GM20431 (cell line): ENCODE results near the gene HM13.
"Not testable (repeated sequence)": the region's sequence is repeated elsewhere in the genome, so short reads cannot be mapped to it uniquely, and the experiment has no call there.

Experiments
- in situ Hi-C: fragments of 300-500 bp; cut with MseI, MboI; formaldehyde crosslinking; loops from one replicate; pipeline ENCODE4 v1.15.0; 2020; ENCODE audit warnings: low sequenced_read_pairs; ENCODE audit not compliant: unreplicated experiment

The HM13 gene

DNA sequence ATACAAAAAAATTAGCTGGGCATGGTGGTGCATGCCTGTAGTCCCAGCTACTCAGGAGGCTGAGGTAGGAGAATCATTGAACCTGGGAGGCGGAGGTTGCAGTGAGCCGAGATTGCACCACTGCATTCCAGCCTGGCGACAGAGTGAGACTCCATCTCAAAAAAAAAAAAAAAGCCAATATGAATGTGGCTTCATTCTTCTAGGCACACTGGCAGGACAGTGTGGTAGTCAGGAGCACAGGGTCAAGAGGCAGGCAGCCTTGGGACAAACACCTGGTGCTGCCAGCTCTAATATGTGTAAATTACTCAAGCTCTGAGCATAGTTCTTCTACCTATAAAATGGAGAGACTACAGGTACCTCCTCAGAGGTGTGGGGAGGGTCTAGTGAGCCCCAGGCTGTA lies 25.4 kb downstream of the HM13 start:
- in situ Hi-C loops = not testable (repeated sequence)

DNA sequence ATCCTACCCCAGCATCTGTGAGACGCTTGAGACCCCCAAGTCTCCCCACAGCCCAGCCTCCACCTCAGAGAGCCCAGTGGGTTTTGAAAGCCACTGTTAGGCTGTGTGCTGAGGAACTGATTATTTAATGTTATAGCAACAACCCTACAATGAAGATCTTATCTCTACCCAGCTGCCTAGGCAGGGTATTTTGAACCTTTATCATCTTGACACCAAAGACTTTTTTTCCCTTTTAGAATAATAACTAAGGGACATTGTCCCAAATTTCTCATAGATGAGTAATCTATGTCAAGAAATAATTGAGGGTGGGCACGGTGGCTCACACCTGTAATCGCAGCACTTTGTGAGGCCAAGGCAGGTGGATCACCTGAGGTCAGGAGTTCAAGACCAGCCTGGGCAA lies 26.2 kb downstream of the HM13 start:
- in situ Hi-C loops = no loop called here

DNA sequence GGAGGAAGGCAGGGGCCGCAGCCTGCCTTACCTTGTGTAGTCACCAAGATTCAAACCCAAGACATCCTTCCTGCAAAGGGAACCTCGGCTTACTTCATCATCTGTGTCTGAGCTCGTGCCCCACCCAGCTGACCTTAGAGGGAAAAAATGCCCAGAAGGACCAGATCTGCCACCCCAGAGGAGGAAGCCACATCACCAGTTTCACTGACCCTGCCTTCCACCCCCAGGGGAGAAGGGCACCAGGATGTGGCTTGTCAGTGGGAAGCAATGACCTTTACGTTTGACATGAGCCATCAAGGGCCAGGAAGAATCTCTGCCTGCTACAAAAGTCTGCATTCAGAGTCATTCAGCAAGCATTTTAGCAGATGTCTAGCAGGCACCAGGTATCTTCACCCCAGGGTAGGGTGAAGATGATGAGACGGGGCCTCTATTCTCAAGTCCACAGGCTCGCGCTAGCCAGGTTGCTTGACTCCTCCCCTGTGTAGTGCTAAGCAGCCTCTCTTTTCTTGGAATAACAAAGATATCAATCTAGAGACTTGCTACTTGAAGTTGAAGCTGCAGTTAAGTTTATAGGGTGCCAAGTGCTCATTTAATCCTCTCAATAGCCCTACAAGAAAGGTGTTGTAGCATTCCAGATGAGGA lies 28.1 kb downstream of the HM13 start:
- in situ Hi-C loops = no loop called here

DNA sequence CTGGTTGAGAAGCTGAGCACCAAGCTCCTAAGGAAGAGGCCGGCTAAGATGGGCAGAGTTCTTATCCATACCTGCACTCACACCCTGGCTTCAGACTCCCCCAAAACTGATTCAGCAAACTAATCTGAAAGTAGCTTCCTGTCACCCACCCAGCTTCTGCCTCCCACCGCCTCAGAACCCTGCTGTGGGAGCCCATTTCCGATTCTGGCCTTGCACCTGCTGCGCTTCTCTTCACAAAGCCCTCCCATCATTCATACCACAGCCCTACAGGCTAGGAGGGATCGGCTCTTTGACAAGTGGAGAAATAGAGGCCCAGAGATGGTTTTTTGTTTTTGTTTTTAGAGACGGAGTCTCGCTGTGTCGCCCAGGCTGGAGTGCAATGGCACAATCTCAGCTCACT lies 28.7 kb downstream of the HM13 start:
- in situ Hi-C loops = no loop called here

DNA sequence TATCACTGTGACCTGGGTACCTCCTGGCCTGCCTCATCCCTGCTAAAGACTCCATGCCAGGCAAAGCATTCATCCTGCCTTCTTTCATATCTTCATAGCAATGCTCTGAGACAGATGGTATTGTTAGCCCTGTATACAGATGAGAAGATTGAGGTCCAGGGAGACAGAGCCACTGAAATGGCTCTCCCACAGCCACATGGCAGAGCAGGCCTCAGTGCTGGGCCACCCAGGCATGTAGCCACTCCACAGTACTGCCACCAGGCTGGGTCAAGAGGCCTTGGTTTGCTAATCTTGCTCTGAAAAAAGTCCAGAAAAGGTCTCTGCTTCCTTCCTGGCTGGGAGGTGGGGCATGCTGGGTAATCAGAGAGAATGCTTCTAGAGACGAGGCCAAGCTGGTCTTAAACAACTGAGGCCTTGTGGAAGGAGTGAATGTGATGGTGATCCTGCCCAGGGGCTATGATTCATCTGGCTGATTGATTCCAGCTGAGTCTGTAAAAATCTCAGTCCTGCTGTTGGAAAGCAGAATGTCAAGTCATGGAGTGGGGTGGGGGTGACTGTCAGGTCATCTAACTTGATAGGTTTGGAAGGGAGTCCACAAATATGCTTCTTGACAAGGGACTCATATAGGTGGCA lies 29.8 kb downstream of the HM13 start:
- in situ Hi-C loops = no loop called here

DNA sequence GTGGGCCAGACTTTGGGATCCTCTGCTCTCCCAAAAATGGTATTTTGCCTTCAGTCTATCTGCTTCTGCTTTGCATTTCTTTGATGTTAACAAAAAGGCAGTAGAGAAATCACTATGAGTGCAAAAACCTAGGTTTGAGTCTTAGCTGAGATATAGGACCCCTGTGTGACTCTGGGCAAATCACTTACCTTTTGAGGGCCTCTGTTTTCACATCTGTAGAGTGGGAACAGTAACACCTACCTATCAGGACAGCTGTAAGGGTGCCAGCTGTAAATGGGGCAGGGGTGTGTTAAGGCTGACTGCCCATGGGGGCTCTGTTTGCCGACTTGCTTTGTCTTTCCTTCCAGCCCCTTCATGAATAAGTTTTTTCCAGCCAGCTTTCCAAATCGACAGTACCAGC lies 30.4 kb downstream of the HM13 start:
- in situ Hi-C loops = no loop called here

DNA sequence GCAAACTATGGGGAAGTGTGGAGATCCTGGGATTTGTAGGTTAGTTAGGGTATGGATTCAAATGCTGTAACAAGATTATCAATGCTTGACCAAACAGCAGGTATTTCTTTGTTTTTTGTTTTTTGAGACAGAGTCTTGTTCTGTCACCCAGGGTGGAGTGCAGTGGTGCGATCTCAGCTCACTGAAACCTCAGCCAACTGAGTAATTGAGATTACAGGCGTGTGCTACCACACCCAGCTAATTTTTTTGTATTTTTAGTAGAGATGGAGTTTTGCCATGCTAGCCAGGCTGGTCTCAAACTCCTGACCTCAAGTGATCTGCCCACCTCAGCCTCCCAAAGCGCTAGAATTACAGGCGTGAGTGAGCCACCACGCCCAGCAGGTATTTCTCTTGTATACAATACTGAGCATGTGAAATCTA lies 31.4 kb downstream of the HM13 start:
- in situ Hi-C loops = not testable (repeated sequence)

DNA sequence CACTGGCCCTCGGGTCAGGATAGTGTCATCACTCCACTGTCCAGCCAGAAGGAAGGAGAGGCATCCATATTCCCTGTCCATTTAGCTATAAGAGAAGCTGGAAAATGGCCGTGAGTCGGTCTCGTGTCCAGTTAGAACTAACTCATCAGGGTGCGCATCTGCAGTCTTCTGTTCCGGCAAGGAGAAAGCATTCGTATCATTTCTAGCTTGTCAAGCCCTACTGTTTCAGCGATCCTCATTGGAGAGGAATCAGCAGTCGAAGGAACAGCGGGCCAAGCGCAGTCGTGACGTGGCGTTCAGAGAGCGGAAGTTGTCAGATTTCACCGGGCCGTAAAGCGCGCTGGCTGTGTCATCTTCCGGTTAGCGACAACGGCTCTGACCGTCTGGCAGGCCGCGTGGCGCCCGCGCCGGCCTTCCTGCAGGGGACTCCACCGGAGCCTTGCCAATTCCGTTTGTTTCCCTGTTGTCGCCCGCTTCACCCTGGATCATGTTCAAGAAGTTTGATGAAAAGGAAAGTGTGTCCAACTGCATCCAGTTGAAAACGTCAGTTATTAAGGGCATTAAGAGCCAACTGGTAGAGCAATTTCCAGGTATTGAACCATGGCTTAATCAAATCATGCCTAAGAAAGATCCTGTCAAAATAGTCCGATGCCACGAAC lies 32.9 kb downstream of the HM13 start:
- in situ Hi-C loops = no loop called here

DNA sequence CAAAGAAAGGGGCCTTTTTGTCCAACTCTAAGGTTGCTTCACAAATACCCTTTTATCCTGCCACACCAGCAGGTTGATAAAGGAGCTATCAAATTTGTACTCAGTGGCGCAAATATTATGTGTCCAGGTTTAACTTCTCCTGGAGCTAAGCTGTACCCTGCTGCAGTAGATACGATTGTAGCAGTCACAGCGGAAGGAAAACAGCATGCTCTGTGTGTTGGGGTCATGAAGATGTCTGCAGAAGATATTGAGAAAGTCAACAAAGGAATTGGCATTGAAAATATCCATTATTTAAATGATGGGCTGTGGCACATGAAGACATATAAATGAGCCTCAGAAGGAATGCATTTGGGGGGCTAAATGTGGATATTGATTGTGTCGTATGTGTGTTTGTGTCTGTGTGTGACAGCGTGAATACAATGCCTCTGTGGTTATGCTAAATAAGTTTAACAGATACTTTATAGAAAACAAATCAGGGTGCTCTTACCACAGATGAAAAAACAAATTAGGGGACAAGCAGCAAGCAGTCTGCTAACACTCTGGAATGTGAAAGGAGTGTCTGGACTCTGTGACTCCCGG lies 33.6 kb downstream of the HM13 start:
- in situ Hi-C loops = no loop called here

DNA sequence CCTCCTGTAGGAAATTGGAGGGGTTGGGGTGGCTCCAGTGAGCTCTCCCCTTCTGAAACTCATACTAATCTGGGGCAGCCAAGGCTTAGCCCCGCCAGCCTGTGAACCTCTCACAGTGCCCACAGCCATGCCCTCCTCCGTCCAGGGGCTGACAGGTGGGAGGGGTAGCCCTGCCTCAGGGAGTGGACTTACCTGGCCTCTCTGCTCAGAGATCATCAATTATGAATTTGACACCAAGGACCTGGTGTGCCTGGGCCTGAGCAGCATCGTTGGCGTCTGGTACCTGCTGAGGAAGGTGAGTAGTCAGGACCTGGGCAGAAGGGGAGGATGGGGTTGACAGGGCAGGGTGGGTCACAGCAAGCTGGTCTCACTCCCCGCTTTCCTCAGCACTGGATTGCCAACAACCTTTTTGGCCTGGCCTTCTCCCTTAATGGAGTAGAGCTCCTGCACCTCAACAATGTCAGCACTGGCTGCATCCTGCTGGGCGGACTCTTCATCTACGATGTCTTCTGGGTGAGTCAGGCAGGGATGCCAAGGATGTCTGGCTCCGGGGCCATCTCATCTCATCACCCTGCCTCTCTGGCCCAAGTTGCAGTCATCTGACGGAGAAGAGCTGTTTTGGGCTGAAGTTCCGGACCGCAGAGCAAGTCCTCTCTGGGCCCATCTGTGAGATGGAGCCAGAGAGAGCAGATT lies 34.7 kb downstream of the HM13 start:
- in situ Hi-C loops = no loop called here

DNA sequence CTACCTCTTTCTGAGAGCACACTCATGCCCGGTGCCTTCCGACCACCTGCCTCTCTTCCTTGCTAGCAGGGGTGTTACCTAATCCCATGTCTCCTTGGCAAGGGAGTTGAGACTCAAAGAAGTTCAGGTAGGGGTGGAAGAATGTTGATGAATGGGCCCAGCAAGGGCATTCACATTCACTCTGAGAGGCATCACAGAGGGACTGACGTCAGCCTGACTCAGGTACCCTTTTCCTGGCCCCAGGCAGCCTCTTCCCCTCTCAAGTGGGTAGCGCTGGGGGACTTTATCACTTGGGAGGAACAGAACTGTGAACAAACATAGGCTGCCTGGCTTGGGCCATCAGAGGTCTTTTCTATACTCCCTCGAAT lies 35.3 kb downstream of the HM13 start:
- in situ Hi-C loops = no loop called here

DNA sequence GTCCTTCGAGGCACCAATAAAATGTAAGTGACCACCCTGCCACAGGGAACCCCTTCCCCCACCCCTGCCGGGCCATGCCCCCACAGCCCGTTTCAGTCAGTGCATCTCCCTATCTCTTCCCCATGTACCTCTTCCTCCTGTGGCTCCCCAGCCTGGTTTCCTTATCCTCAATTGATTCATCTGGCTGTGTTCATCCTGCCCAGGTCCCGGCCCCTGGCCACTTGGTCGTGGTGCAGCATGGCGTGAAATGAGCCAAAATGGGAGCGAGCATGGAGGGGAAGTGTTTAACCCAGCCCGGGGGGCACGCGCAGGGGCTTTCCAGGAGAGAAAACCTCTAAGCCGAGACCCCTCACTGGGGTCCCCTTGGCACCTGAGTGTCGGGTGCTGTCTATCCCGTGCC lies 35.9 kb downstream of the HM13 start:
- in situ Hi-C loops = no loop called here

DNA sequence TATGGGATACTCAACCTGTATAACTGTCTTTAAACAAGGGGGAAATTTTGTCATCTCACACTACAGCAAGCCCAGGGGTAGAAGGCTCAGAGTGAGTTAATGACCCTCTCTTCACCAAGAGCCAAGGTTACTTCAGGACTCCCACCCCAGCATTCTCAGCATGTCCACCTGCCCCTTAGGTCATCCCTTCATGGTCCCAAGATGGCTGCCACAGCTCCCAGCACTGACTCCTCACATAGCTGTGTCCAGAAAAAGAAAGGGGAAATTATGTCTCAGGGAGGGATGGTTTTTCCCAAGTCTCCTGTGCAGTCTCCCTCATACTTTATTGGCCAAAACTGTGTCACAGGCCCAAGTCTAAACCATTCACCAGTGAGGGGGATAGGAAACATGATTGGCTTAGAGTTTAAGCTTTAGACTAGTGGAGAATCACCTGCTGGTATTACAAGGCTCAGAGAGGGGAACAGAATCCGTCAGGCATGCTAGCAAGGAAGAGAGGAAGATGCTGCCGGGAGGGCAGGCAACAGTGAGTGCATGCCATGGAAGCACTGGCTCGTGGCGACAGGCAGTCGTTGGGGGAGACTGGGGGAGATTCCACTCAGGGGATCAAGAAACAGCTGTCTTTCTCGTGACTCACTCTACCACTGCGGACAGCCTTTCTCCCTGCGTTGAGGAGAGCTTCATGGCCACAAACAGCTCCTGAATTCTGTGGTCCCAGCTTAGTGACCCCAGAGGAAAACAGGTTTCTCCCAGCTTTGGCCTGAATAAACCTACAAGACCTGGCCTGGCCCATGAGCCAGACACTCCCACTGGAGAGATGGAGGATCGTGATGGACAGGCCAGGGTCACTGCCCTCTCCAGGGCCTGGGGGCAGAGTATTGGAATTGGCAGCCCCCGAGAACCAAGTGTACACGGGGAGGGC lies 37.2 kb downstream of the HM13 start:
- in situ Hi-C loops = no loop called here

DNA sequence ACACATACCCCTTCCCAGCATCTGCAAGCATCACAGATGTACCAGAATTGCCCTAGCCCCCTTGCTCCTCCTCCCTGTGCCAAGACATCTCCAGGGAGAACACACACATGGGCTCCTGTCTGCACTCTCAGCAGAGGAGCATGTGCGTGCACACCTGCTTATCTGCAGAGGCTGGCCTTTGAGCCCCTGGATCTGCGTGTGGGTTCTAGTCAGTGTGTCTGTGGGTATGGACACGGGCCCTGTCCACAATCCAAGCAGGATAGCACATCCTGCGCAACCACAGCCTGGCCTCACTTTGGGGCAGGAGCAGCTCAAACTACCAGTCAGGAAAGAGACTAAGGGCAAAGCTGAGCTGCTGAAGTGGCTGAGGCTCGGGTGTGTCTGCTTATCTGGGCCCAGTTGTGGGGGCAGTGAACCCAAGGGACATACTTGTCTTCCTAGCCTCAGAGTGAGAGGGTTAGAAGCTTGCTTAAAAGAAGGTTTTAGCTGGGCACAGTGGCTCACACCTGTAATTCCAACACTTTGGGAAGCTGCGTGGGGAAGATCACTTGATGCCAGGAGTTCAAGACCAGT lies 41.0 kb downstream of the HM13 start:
- in situ Hi-C loops = no loop called here

DNA sequence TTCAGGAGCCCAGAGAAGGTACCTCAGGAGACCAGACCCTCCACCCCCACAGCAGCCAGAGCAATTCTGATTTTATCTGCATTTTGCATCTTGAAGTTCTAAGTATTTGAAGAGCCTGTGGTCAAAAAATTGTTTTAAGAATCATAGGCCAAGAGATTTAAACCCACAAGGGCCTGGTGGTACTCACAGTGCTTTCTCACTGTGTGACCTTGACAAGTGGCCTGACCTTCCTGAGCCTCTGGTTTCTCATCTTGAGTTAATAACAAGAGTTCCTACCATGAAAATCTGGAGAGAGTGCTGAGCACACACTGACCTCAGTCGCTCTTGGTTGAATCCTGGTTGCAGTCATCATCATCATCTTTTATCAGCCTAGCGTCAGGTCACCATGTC lies 45.5 kb downstream of the HM13 start:
- in situ Hi-C loops = no loop called here

DNA sequence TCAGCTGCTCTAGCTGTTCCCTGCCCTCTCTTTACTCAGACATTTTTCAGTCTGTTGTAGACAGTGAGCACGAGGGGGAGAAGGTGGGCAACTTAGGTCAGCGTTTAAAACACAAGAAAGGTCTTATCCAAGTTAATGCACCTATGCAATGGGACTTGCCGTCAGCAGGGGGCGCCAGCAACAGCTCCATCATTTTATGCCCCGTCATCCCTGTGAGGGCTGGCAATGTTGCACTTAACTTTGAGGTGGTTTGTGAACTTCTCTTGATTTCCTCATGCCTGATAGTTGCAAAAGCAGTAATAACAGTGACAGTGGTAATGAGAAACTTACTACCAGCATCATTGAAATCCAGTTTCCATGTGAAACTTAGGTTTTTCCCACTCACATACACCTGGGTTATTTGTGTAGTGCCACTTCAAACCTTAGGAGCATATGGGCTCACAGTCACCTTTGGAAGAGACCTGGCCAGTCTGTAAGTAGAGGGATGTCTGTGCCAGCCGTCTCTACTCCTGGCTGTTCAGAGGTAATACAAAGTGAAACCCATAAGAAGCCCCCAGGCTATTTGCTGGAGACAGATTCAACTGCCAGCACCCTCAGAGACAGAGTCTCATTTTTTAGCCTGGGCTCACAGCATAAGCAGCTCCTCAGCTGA lies 46.0 kb downstream of the HM13 start:
- in situ Hi-C loops = no loop called here

DNA sequence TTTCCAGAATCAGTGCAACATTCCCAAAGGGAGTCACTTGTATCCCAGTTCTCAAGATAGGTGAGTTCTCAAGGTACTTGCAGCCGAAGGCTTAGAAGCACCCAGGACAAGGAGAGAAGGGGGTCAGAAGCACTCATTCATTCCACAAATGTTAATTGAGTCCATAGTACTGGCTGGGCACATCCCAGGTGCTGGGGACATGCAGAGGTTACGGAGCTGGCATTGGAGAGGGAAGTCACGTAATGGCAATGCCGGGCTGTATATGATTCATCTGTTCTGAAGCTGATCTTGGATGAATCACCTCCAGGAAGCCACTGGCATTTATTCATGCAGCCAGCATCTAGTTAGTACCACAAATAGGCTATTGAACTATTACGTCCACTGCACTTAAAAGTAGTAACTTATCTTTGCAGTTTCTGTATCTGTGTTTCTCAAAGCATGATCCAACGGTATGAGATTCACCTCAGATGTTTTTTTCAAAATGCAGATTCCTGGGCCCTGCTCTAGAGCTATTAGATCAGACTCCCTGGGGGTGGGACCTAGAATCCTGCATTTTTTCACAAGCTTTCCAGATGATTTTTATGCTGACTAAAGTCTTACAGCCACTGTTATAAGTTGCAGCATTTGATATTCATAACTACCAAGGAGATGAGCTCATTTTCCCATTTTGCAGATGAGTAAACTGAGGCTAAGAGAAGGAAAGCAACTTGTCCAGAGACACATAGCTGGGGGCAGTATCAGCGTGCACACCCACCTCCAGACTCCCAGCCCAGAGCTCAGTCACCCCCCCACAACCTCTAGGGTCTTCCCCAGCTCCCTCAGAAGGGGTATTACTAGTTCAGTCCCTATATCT lies 46.7 kb downstream of the HM13 start:
- in situ Hi-C loops = no loop called here

DNA sequence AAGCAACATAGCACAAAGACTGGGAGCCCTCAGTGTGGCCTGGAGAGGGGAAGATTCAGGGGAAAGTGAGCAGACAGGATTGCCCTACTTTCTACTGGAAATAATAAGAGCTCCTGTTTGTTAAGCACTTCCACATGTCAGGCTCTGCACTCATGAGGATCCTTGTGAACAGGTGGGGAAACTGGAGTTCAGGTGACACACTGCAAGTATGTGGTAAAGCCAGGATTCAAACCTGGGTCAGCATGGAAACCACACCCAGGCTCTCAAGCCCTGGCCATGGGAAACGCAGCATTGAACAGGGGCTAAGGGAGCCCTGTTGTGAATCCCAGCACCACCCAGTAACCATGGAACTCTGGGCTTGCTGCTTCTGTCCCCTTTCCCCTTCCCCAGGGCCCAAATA lies 48.0 kb downstream of the HM13 start:
- in situ Hi-C loops = no loop called here
